Activated CD4-positive, alpha-beta T cell treated with anti-CD3 and anti-CD28 coated beads, Interleukin-2, amount 10 ng/mL, durations not matched to agents 7 days and 5 days (primary cell): ENCODE data around the gene PSPN. TPM values are rescaled to one million over a fixed set of nuclear protein-coding genes. Genes with fewer than 3 reads are reported as not detected.
A peak's percentile ranks its signal among the peaks of the same experiment; 100 is the strongest.
"Not testable (repeated sequence)": the region's sequence is repeated elsewhere in the genome, so short reads cannot be mapped to it uniquely, and the experiment has no call there.

Source experiments
- CTCF ChIA-PET: fragments of 350-600 bp; sonication (Branson Sonifier 250); formaldehyde crosslinking; loops from one replicate; lab custom pipeline; 2021; ENCODE audit warnings: antibody characterized with exemption; lab: Charles Lee
- POLR2A ChIA-PET: fragments of 350-600 bp; sonication (Branson Sonifier 250); formaldehyde crosslinking; loops from one replicate; lab custom pipeline; 2021; ENCODE audit warnings: antibody characterized with exemption; lab: Charles Lee
- DNase-seq: peaks from one replicate; pipeline ENCODE4 v3.0.0-alpha.2; 2020
- H3K27ac Mint-ChIP-seq: one replicate; pipeline ENCODE4 v1.8.0; 2021; ENCODE audit warnings: mild to moderate bottlenecking, moderate library complexity, mixed read lengths
- H3K27me3 Mint-ChIP-seq: one replicate; pipeline ENCODE4 v1.8.0; 2021; ENCODE audit warnings: mixed read lengths
- H3K36me3 Mint-ChIP-seq: one replicate; pipeline ENCODE4 v1.8.0; 2021; ENCODE audit warnings: low read depth, mixed read lengths
- H3K4me1 Mint-ChIP-seq: one replicate; pipeline ENCODE4 v1.8.0; 2021; ENCODE audit warnings: mixed read lengths
- H3K4me3 Mint-ChIP-seq: one replicate; pipeline ENCODE4 v1.8.0; 2021; ENCODE audit warnings: mild to moderate bottlenecking, moderate library complexity, mixed read lengths
- H3K9me3 Mint-ChIP-seq: one replicate; pipeline ENCODE4 v1.8.0; 2021; ENCODE audit warnings: mixed read lengths
- total RNA-seq, 2 experiments: library from RNA; stranded (reverse); gene quantifications; one replicate each; pipeline ENCODE4 v1.2.3, GENCODE V29; 2021

Gene PSPN
- total RNA-seq, 2 experiments from 2014 or later: 2.4 TPM

- Mint-ChIP-seq H3K9me3 (no peaks in the 10 kb centered on the region), H3K4me3 (no peak overlapping the region), H3K27ac (no peak overlapping the region), H3K36me3 (peaks cover 27% of the 10 kb centered on the region), H3K27me3 (no peaks in the 10 kb centered on the region), H3K4me1 (peaks cover 5% of the 10 kb centered on the region)
- ChIA-PET CTCF (no interaction called here), POLR2A (no interaction called here)
- no peak for DNase-seq
These were observed 39.3 kb upstream of the PSPN start for GRCh38 chr19:6414793-6415590.

- no peak for DNase-seq
- POLR2A ChIA-PET: no interaction called here
- CTCF ChIA-PET: no interaction called here
These were observed 38.2 kb upstream of the PSPN start for GRCh38 chr19:6413721-6414643.

GRCh38 chr19:6413291-6413690 lies 37.6 kb upstream of the PSPN start:
- DNase-seq: no peak
- Mint-ChIP-seq H3K36me3 (peaks cover 19% of the 10 kb centered on the region), H3K4me3 (no peak overlapping the region), H3K9me3 (no peaks in the 10 kb centered on the region), H3K27me3 (no peaks in the 10 kb centered on the region), H3K4me1 (peaks cover 5% of the 10 kb centered on the region), H3K27ac (no peak overlapping the region)
- ChIA-PET CTCF (no interaction called here), POLR2A (no interaction called here)

More at GRCh38 chr19:6413721-6414643, 38.2 kb upstream of the PSPN start:
- H3K27me3 Mint-ChIP-seq: no peaks in the 10 kb centered on the region
- H3K36me3 Mint-ChIP-seq: peaks cover 25% of the 10 kb centered on the region
- H3K4me1 Mint-ChIP-seq: peaks cover 5% of the 10 kb centered on the region
- no peak overlapping the region for H3K4me3 Mint-ChIP-seq
- no peak overlapping the region for H3K27ac Mint-ChIP-seq
- H3K9me3 Mint-ChIP-seq: no peaks in the 10 kb centered on the region

- no peak overlapping the region for H3K27ac Mint-ChIP-seq
- no peak overlapping the region for H3K4me3 Mint-ChIP-seq
- H3K36me3 Mint-ChIP-seq: peaks cover 15% of the 10 kb centered on the region
- no peaks in the 10 kb centered on the region for H3K9me3 Mint-ChIP-seq
- ChIA-PET CTCF (no interaction called here), POLR2A (no interaction called here)
- H3K27me3 Mint-ChIP-seq: no peaks in the 10 kb centered on the region
- H3K4me1 Mint-ChIP-seq: peaks cover 5% of the 10 kb centered on the region
- DNase-seq: peak; percentile 47
These were observed 36.8 kb upstream of the PSPN start for GRCh38 chr19:6412447-6413091.

GRCh38 chr19:6412061-6412446 lies 36.3 kb upstream of the PSPN start:
- H3K36me3 Mint-ChIP-seq: peaks cover 14% of the 10 kb centered on the region
- no peak overlapping the region for H3K27ac Mint-ChIP-seq
- H3K27me3 Mint-ChIP-seq: no peaks in the 10 kb centered on the region
- no peak overlapping the region for H3K4me3 Mint-ChIP-seq
- DNase-seq: no peak
- no peaks in the 10 kb centered on the region for H3K9me3 Mint-ChIP-seq
- CTCF ChIA-PET: no interaction called here
- POLR2A ChIA-PET: no interaction called here
- H3K4me1 Mint-ChIP-seq: peaks cover 5% of the 10 kb centered on the region

- Mint-ChIP-seq H3K4me1 (peaks cover 5% of the 10 kb centered on the region), H3K4me3 (no peak overlapping the region), H3K36me3 (peaks cover 5% of the 10 kb centered on the region), H3K9me3 (no peaks in the 10 kb centered on the region), H3K27ac (no peak overlapping the region), H3K27me3 (no peaks in the 10 kb centered on the region)
- ChIA-PET CTCF (no interaction called here), POLR2A (no interaction called here)
- DNase-seq: no peak
These were observed 33.6 kb upstream of the PSPN start for GRCh38 chr19:6409346-6409745.

GRCh38 chr19:6406401-6406800 lies 30.7 kb upstream of the PSPN start:
- no peak overlapping the region for H3K27ac Mint-ChIP-seq
- no peak overlapping the region for H3K4me3 Mint-ChIP-seq
- no peaks in the 10 kb centered on the region for H3K36me3 Mint-ChIP-seq
- CTCF ChIA-PET: no interaction called here
- no peak for DNase-seq
- POLR2A ChIA-PET: no interaction called here
- H3K27me3 Mint-ChIP-seq: no peaks in the 10 kb centered on the region
- H3K9me3 Mint-ChIP-seq: no peaks in the 10 kb centered on the region
- H3K4me1 Mint-ChIP-seq: no peaks in the 10 kb centered on the region

GRCh38 chr19:6402837-6403608 lies 27.3 kb upstream of the PSPN start:
- Mint-ChIP-seq H3K4me3 (no peak overlapping the region), H3K27me3 (no peaks in the 10 kb centered on the region), H3K36me3 (no peaks in the 10 kb centered on the region), H3K9me3 (no peaks in the 10 kb centered on the region), H3K4me1 (no peaks in the 10 kb centered on the region), H3K27ac (no peak overlapping the region)
- ChIA-PET CTCF (interaction anchor here (0.6 to 0.9 kb wide), 2 partner anchors 23 to 58 kb away, joined by 4 read pairs; no protein-coding TSS in a partner anchor), POLR2A (no interaction called here)
- no peak for DNase-seq

GRCh38 chr19:6402058-6402457 lies 26.3 kb upstream of the PSPN start:
- Mint-ChIP-seq H3K4me3 (no peak overlapping the region), H3K36me3 (no peaks in the 10 kb centered on the region), H3K9me3 (no peaks in the 10 kb centered on the region), H3K4me1 (no peaks in the 10 kb centered on the region), H3K27ac (no peak overlapping the region), H3K27me3 (no peaks in the 10 kb centered on the region)
- ChIA-PET POLR2A (no interaction called here), CTCF (interaction anchor here (0.6 to 1.0 kb wide), 2 partner anchors 23 to 1841 kb away, joined by 3 read pairs; partner anchors contain the start of gene KHSRP)
- DNase-seq: no peak

- POLR2A ChIA-PET, H3K36me3 Mint-ChIP-seq, DNase-seq, H3K27ac Mint-ChIP-seq, CTCF ChIA-PET, H3K27me3 Mint-ChIP-seq, H3K4me1 Mint-ChIP-seq, H3K4me3 Mint-ChIP-seq, H3K9me3 Mint-ChIP-seq: not testable (repeated sequence)
These were observed 24.6 kb upstream of the PSPN start for GRCh38 chr19:6400062-6400944.

- no peaks in the 10 kb centered on the region for H3K27me3 Mint-ChIP-seq
- H3K4me1 Mint-ChIP-seq: peaks cover 26% of the 10 kb centered on the region
These were observed 20.6 kb upstream of the PSPN start for GRCh38 chr19:6396305-6396704.

More at GRCh38 chr19:6396305-6396704, 20.6 kb upstream of the PSPN start:
- CTCF ChIA-PET: interaction anchor here (0.9 kb wide), 1 partner anchor 374 kb away, joined by 3 read pairs; no protein-coding TSS in a partner anchor
- DNase-seq: no peak
- H3K4me3 Mint-ChIP-seq: no peak overlapping the region
- H3K27ac Mint-ChIP-seq: peak overlapping the region; percentile 25
- H3K9me3 Mint-ChIP-seq: no peaks in the 10 kb centered on the region
- peaks cover 7% of the 10 kb centered on the region for H3K36me3 Mint-ChIP-seq
- POLR2A ChIA-PET: interaction anchor here (0.5 kb wide), 1 partner anchor 323 kb away, joined by 3 read pairs; no protein-coding TSS in a partner anchor
